NCI-H1417 treated with DMSO at 0.1 percent for 48 hours (cell line): ENCODE results near the gene TBC1D10B.
"Not testable (repeated sequence)": the region's sequence is repeated elsewhere in the genome, so short reads cannot be mapped to it uniquely, and the experiment has no call there.

Experiments
- DNase-seq: peaks from one replicate; lab custom pipeline; 2025; lab: John Stamatoyannopoulos, UW

Gene TBC1D10B

GRCh38 chr16:30324220-30324619 lies 46.1 kb downstream of the TBC1D10B start:
- not testable (repeated sequence) for DNase-seq

- not testable (repeated sequence) for DNase-seq
These were observed 51.6 kb downstream of the TBC1D10B start for GRCh38 chr16:30318647-30319046.

DNA sequence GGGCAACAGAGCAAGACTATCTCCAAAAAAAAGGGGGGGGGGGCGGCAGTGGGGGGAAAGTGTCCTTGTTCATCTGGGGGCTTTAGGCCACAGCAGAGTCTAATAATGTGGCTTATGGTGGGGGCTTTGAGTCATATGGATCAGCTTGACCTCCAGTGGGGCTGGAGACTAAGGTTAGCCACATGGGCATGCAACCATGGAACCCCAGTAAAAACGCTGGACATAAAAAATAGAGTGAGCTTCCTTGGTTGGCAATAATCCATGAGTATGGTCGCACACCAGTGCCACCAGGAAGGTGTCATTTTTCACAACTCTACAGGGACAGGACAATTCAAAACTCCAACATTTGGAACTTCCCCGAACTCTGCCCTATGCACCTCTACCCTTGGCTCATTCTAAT lies 59.4 kb downstream of the TBC1D10B start:
- DNase-seq: not testable (repeated sequence)

GRCh38 chr16:30309255-30309654 lies 61.0 kb downstream of the TBC1D10B start:
- DNase-seq: not testable (repeated sequence)
